ENCODE measurements around the gene NRTN.
"Not testable (repeated sequence)": the region's sequence is repeated elsewhere in the genome, so short reads cannot be mapped to it uniquely, and the experiment has no call there.

Gene NRTN

DNA sequence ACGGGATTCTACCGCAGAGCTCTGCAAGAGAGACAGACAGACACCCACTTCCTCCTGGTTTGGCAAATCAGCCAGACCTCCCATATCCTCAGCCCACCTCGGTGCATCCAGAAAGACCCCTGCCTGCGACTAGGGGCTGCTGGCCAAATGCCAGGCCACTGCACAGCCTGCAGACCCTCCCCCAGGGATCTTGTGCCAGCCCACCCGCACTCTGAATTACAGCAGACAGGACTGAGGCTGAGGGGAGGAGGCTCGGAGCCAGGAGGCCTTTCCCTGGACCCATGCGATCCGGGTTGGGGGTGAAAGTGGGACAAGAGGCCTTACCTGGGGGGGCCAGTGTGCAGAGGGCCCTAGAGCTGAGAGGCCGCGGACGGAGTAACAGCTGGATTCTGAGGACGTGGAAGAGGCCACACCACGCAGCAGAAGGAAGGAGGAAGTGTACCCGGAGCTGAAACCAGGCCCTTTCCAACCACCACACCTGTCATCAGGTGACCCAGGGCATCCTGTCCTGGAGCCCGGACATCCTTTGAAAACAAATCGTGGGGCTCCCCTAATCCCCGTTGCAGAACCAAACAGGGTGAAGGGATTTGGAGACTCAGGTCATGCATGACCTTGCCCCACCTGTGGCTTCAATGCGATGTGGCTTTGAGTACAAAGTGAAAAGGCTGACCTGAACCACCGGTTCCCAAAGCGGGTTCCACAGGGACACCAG is 33.6 kb downstream of the NRTN start:
- DNase-seq (ENCODE audit: low read depth in 2 of 2), result no peak

- DNase-seq (ENCODE audit: low read depth in 2 of 2), result no peak
These were observed 34.5 kb downstream of the NRTN start, which contains the start of gene FUT6 for GRCh38 chr19:5839065-5840017. Gene FUT6, minus strand, starts transcription at chr19:5839702. Its CDS starts 7,135 bp downstream, at chr19:5832567.

- not testable (repeated sequence) for DNase-seq (ENCODE audit: low read depth in 2 of 2)
These were observed 36.9 kb downstream of the NRTN start for GRCh38 chr19:5841735-5842111.

DNA sequence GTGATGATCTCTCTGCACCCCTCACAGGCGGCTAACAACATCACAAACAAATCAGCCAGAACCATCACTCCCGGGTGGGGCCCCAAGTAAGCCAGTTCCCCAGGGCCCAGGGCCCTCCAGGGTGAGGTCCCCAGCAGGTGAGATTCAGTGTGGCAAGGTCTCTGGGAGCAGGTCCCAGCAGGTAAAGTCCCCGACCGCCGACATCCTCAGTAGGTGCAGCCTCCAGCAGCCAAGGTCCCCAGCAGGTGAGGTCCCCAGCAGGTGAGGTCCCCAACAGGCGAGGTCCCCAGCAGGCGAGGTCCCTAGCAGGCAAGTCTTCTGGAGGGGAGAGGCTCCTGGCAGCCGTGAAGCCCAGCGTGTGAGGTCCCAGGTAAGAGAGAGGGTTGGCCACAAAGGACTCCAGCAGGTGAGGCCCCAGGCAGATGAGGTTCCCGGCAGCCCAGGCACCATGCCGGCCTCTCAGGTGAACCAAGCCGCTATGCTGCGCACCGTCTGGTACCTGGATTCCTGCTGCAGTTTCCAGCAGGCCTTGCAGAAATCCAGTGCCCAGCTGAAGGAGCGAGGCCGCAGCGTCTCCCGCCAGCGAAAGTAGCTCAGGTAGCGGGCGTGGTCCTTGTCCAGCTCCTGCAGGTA is 38.5 kb downstream of the NRTN start:
- no peak for DNase-seq (ENCODE audit: low read depth in 2 of 2)

GRCh38 chr19:5844456-5845433 is 39.9 kb downstream of the NRTN start:
- DNase-seq (ENCODE audit: low read depth in 2 of 2), result no peak

GRCh38 chr19:5847846-5848245 is 43.0 kb downstream of the NRTN start:
- DNase-seq (ENCODE audit: low read depth in 2 of 2), result not testable (repeated sequence)

GRCh38 chr19:5848621-5849020 is 43.8 kb downstream of the NRTN start:
- DNase-seq (ENCODE audit: low read depth in 2 of 2), result not testable (repeated sequence)

DNA sequence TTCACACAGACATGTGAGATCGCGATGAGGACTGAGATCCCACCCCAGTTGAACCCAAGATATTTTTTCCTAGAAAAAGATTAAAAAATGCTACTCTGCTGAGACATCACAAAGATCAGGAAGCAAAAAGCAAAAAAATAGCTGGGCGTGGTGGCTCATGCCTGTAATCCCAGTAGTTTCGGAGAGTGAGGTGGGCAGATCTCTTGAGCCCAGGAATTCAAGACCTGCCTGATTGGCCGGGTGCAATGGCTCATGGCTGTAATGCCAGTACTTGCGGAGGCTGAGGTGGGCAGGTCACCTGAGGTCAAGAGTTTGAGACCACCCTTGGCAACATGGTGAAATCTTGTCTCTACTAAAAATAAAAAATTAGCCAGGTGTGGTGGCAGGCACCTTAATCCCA is 45.3 kb downstream of the NRTN start:
- no peak for DNase-seq (ENCODE audit: low read depth in 2 of 2)

DNA sequence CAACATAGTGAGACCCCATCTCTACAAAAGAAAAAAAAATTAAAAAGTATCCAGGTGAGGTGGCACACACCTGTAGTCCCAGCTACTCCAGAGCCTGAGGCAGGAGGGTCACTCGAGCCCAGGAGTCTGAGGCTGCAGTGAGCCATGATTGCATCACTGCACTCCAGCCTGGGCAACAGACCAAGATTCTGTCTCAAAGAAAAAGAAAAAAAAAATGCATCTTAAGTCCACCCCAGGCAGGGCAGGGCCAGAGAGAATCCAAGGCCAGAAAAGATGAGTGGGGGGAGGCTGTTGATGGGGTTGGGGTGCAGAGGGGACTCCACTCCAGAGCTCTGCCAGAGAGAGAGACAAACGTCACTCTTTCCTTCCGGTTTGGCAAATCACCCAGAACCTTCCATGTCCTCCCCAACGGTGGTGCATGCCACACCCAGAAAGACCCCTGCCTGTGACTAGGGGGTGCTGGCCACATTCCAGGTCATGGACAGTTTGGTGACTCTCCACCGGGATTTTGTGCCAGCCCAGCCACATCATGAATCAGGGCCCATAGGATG is 46.0 kb downstream of the NRTN start:
- no peak for DNase-seq (ENCODE audit: low read depth in 2 of 2)

GRCh38 chr19:5851302-5851701 is 46.4 kb downstream of the NRTN start, which contains the start of gene FUT3:
Gene FUT3, minus strand, starts transcription at chr19:5851449.
- DNase-seq (ENCODE audit: low read depth in 2 of 2), result no peak

GRCh38 chr19:5854121-5854520 is 49.3 kb downstream of the NRTN start:
- not testable (repeated sequence) for DNase-seq (ENCODE audit: low read depth in 2 of 2)

GRCh38 chr19:5855151-5855550 is 50.3 kb downstream of the NRTN start:
- not testable (repeated sequence) for DNase-seq (ENCODE audit: low read depth in 2 of 2)

DNA sequence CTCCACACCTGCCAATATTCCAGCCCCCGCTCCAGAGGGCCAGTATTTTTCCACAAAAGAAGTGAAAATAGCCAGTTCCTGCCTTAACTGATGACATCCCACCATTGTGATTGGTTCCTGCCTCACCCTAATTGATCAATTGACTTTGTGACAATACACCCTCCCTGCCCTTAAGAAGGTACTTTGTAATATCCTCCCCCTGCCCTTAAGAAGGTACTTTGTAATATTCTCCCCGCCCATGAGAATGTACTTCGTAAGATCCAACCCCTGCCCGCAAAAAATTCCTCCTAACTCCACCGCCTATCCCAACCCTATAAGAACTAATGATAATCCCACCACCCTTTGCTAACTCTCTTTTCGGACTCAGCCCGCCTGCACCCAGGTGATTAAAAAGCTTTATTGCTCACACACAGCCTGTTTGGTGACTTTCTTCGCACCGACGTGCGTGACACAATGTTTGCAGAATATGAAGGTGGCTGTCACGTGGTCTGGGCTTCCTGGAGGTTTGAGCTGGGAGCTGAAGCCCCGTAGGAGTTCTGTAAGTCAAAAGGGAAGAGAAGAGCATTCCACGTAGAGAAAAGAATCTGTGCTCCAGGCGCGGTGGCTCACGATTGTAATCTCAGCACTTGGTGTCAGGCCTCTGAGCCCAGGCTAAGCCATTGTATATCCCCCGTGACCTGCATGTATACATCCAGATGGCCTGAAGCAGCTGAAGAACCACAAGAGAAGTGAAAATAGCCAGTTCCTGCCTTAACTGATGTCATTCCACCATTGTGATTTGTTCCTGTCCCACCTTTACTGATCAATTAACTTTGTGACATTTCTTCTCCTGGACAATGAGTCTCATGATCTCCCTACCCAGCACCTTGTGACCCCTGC is 52.6 kb downstream of the NRTN start:
- DNase-seq (ENCODE audit: low read depth in 2 of 2), result no peak

- DNase-seq (ENCODE audit: low read depth in 2 of 2), result no peak
These were observed 58.3 kb downstream of the NRTN start for GRCh38 chr19:5863030-5863665.

DNA sequence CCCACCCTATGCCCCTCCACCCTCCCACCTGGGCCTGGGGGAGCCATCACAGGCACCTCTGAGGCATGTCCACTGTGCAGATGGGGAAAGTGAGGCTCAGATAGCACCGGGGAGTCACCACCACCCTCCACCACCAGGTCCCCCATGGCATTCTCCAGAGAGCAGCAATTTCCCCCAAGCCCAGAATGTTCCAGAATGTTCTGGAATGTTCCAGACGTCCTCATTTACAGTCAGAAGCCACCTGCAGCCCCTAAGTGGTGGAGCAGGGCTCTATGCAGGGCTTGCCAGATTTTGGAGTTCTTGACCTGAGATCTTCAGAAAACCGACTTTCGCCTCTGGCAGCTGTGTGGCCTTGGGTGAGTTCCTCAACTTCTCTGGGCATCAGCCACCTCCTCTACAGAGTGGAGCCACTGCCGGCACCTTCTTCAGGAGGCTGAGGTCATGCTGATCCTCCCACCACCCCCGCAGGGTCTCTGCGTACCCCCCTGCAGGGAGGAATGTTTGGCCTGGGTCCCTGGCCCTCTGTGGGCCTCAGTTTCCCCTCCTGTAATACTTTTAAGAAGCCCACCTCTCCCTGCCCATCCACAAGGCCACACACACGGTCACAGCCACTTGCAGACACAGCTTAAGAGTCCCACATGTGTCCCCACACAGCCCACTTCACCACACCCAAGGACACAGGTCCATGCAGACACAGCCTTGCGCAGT is 59.3 kb downstream of the NRTN start:
- DNase-seq (ENCODE audit: low read depth in 2 of 2), result no peak

- no peak for DNase-seq (ENCODE audit: low read depth in 2 of 2)
These were observed 60.0 kb downstream of the NRTN start for GRCh38 chr19:5864725-5865486.

GRCh38 chr19:5865772-5866171 is 60.9 kb downstream of the NRTN start:
- no peak for DNase-seq (ENCODE audit: low read depth in 2 of 2)
